ENCODE results near the gene CLIC3.

GRCh38 chr9:136950656-136951276 is 45.6 kb downstream of the CLIC3 start:
- no peak for TF ChIP-seq CTCF (IDR thresholded peaks at IDR 0.05)
- no peak for TF ChIP-seq POLR2A (IDR thresholded peaks at IDR 0.05)
